Spinal cord (tissue), 10 donors: ENCODE data around the gene EPHB3. TPM values are rescaled to one million over a fixed set of nuclear protein-coding genes. Genes with fewer than 3 reads are reported as not detected.

Source experiments
- DNase-seq, 6 donors: peaks; one replicate each; pipeline versions ENCODE4 v3.0.0 to v3.0.0-alpha.2; 2013 to 2015; ENCODE audit warnings: low spot score in 6 of 6, low read depth in 4 of 6
- H3K27ac ChIP-seq: one replicate; pipeline ENCODE4 v1.5.1; 2013; ENCODE audit warnings: low read depth, low read length, control low read depth
- H3K27me3 ChIP-seq: one replicate; pipeline ENCODE4 v1.6.1; 2013; ENCODE audit warnings: low read length; ENCODE audit not compliant: control insufficient read depth, insufficient read depth
- H3K36me3 ChIP-seq: one replicate; pipeline ENCODE4 v1.6.1; 2013; ENCODE audit warnings: low read length; ENCODE audit not compliant: control insufficient read depth, insufficient read depth
- H3K4me1 ChIP-seq: one replicate; pipeline ENCODE4 v1.6.1; 2013; ENCODE audit warnings: low read length; ENCODE audit not compliant: control insufficient read depth, insufficient read depth
- H3K4me3 ChIP-seq: one replicate; pipeline ENCODE4 v1.5.1; 2013; ENCODE audit warnings: low read depth, low read length, control low read depth
- H3K9me3 ChIP-seq: one replicate; pipeline ENCODE4 v1.6.1; 2013; ENCODE audit warnings: low read length; ENCODE audit not compliant: control insufficient read depth, insufficient read depth
- WGBS: methylation state at CpG from one replicate; pipeline ENCODE4 v1.1.5; 2013; ENCODE audit warnings: missing lambda C conversion rate; ENCODE audit not compliant: insufficient coverage; 5-methylcytosine and 5-hydroxymethylcytosine counted together
- polyA plus RNA-seq, 2 donors: library from polyadenylated mRNA; unstranded; fragments of 120-200 nt; gene quantifications; one replicate each; pipeline ENCODE4 v1.2.1, GENCODE V29; 2013; ENCODE audit not compliant: insufficient read length in 2 of 2
- total RNA-seq, 2 donors: library from RNA; depleted of rRNA in 1 of 2; stranded (reverse); fragments of 120-200 nt in 1 of 2; fragments of >200 nt in 1 of 2; gene quantifications; one replicate each; pipeline versions ENCODE4 v1.2.3 to v1.2.4, GENCODE V29; 2013 to 2014
- donor health status: healthy.

The EPHB3 gene
- total and polyA plus RNA-seq, 4 donors, result 9.3 to 35.2 (median 18.6) TPM

GRCh38 chr3:184568924-184569829 lies 7.6 kb downstream of the EPHB3 start:
- DNase-seq, result peak in 4 of 6 donors; percentile 78 to 96 (median 88)
- peak overlapping the region; percentile 75 for H3K27ac ChIP-seq

GRCh38 chr3:184570035-184570434 lies 8.4 kb downstream of the EPHB3 start:
- Histone ChIP-seq H3K36me3 (peaks cover 47% of the 10 kb centered on the region), H3K27ac (peak overlapping the region; percentile 75), H3K9me3 (no peaks in the 10 kb centered on the region), H3K27me3 (peaks cover 2% of the 10 kb centered on the region), H3K4me3 (peak overlapping the region; percentile 46), H3K4me1 (peaks cover 79% of the 10 kb centered on the region)
- DNase-seq, result no peak
- 61% methylated on average over 2 of the region's 3 CpGs for WGBS

More at GRCh38 chr3:184568924-184569829, 7.6 kb downstream of the EPHB3 start:
- Histone ChIP-seq H3K27me3 (peaks cover 2% of the 10 kb centered on the region), H3K4me1 (peaks cover 79% of the 10 kb centered on the region), H3K4me3 (peak overlapping the region; percentile 46), H3K9me3 (no peaks in the 10 kb centered on the region), H3K36me3 (peaks cover 40% of the 10 kb centered on the region)
- WGBS, result under 1% methylated on average over 59 of the region's 68 CpGs

GRCh38 chr3:184570489-184570888 lies 8.9 kb downstream of the EPHB3 start:
- no peak for DNase-seq
- H3K9me3 ChIP-seq, result no peaks in the 10 kb centered on the region
- H3K27me3 ChIP-seq, result peaks cover 2% of the 10 kb centered on the region
- 67% methylated on average over 2 of the region's 6 CpGs for WGBS
- H3K4me3 ChIP-seq, result no peak overlapping the region
- H3K36me3 ChIP-seq, result peaks cover 51% of the 10 kb centered on the region
- peaks cover 77% of the 10 kb centered on the region for H3K4me1 ChIP-seq
- H3K27ac ChIP-seq, result no peak overlapping the region

GRCh38 chr3:184571750-184572377 lies 10.3 kb downstream of the EPHB3 start:
- DNase-seq, result no peak
- peaks cover 64% of the 10 kb centered on the region for H3K4me1 ChIP-seq
- no peaks in the 10 kb centered on the region for H3K9me3 ChIP-seq
- peaks cover 2% of the 10 kb centered on the region for H3K27me3 ChIP-seq
- no peak overlapping the region for H3K4me3 ChIP-seq
- H3K27ac ChIP-seq, result no peak overlapping the region
- WGBS, result 80% methylated on average over 7 of the region's 12 CpGs
- peaks cover 55% of the 10 kb centered on the region for H3K36me3 ChIP-seq

- H3K4me1 ChIP-seq, result peaks cover 55% of the 10 kb centered on the region
- H3K27ac ChIP-seq, result no peak overlapping the region
- DNase-seq, result no peak
- peaks cover 58% of the 10 kb centered on the region for H3K36me3 ChIP-seq
- no peaks in the 10 kb centered on the region for H3K9me3 ChIP-seq
- 86% methylated on average over 33 of the region's 33 CpGs for WGBS
- H3K27me3 ChIP-seq, result peaks cover 2% of the 10 kb centered on the region
- H3K4me3 ChIP-seq, result no peak overlapping the region
Observed at GRCh38 chr3:184572633-184573270, 11.2 kb downstream of the EPHB3 start.

GRCh38 chr3:184574515-184575417 lies 13.2 kb downstream of the EPHB3 start:
- Histone ChIP-seq H3K27ac (no peak overlapping the region), H3K27me3 (peaks cover 2% of the 10 kb centered on the region), H3K36me3 (peaks cover 79% of the 10 kb centered on the region), H3K4me3 (no peak overlapping the region), H3K9me3 (no peaks in the 10 kb centered on the region), H3K4me1 (peaks cover 40% of the 10 kb centered on the region)
- DNase-seq, result peak in 2 of 6 donors; percentile 52 to 80
- 53% methylated on average over 8 of the region's 15 CpGs for WGBS

GRCh38 chr3:184575701-184576100 lies 14.1 kb downstream of the EPHB3 start:
- Histone ChIP-seq H3K4me1 (peaks cover 31% of the 10 kb centered on the region), H3K27ac (no peak overlapping the region), H3K36me3 (peaks cover 88% of the 10 kb centered on the region), H3K27me3 (peaks cover 2% of the 10 kb centered on the region), H3K9me3 (no peaks in the 10 kb centered on the region), H3K4me3 (no peak overlapping the region)
- 80% methylated on average over 5 of the region's 9 CpGs for WGBS
- DNase-seq, result no peak

- peaks cover 94% of the 10 kb centered on the region for H3K36me3 ChIP-seq
- no peak overlapping the region for H3K4me3 ChIP-seq
- peaks cover 2% of the 10 kb centered on the region for H3K27me3 ChIP-seq
- H3K9me3 ChIP-seq, result no peaks in the 10 kb centered on the region
- peaks cover 34% of the 10 kb centered on the region for H3K4me1 ChIP-seq
- no peak for DNase-seq
- 90% methylated on average over 23 of the region's 25 CpGs for WGBS
- H3K27ac ChIP-seq, result no peak overlapping the region
Observed at GRCh38 chr3:184576457-184577240, 15.1 kb downstream of the EPHB3 start.
